Neural cell (in vitro differentiated cells): ENCODE measurements around the gene HECW1. TPM values are rescaled to one million over a fixed set of nuclear protein-coding genes. Genes with fewer than 3 reads are reported as not detected.

ENCODE experiments used
- H2AFZ ChIP-seq: fragments of 200-600, 300-800 bp; sonication (generic), shearing (Covaris generic); 2 replicates; pipeline ENCODE4 v1.6.0; 2014; ENCODE audit warnings: low read depth, mild to moderate bottlenecking, antibody characterized with exemption, low read length, moderate library complexity
- H3F3A ChIP-seq: fragments of 200-600 bp; shearing (Covaris generic); 2 replicates; pipeline ENCODE4 v1.6.1; 2016; ENCODE audit warnings: mild to moderate bottlenecking, moderate library complexity, mixed read lengths, antibody characterized with exemption, low read length; ENCODE audit not compliant: insufficient read depth, poor library complexity, severe bottlenecking
- H3K27ac ChIP-seq: fragments of 200-600, 300-800 bp; sonication (generic), shearing (Covaris generic); 2 replicates; pipeline ENCODE4 v1.5.1; 2014; ENCODE audit warnings: mild to moderate bottlenecking, low read length, moderate library complexity
- H3K27me3 ChIP-seq: fragments of 300-800, 200-600 bp; sonication (generic), shearing (Covaris generic); 2 replicates; pipeline ENCODE4 v1.6.0; 2014; ENCODE audit warnings: mild to moderate bottlenecking, low read depth, low read length, moderate library complexity; ENCODE audit not compliant: insufficient read depth
- H3K36me3 ChIP-seq: fragments of 300-800, 200-600 bp; sonication (generic), shearing (Covaris generic); 2 replicates; pipeline ENCODE4 v1.5.1; 2014; ENCODE audit warnings: mild to moderate bottlenecking, antibody characterized with exemption, low read length, moderate library complexity; ENCODE audit not compliant: insufficient read depth
- H3K4me2 ChIP-seq: fragments of 300-800, 200-600 bp; sonication (generic), shearing (Covaris generic); 2 replicates; pipeline ENCODE4 v1.6.0; 2014; ENCODE audit warnings: mild to moderate bottlenecking, low read length
- H3K4me3 ChIP-seq: fragments of 300-800, 200-600 bp; sonication (generic), shearing (Covaris generic); 2 replicates; pipeline ENCODE4 v1.5.1; 2014; ENCODE audit warnings: mild to moderate bottlenecking, low read length, moderate library complexity
- H3K79me2 ChIP-seq: fragments of 200-600 bp; shearing (Covaris generic); replicated peaks from 2 replicates; pipeline ENCODE4 v1.6.0; 2014; ENCODE audit warnings: mild to moderate bottlenecking, low read length, moderate library complexity; ENCODE audit not compliant: insufficient read depth
- H3K9ac ChIP-seq: fragments of 300-800, 200-600 bp; sonication (generic), shearing (Covaris generic); 2 replicates; pipeline ENCODE4 v1.6.1; 2016; ENCODE audit warnings: mild to moderate bottlenecking, low read length, mixed read lengths
- H3K9me2 ChIP-seq: fragments of 200-600 bp; shearing (Covaris generic); 2 replicates; pipeline ENCODE4 v1.6.1; 2016; ENCODE audit warnings: mild to moderate bottlenecking, low read length, mixed read lengths; ENCODE audit not compliant: insufficient read depth
- H3K9me3 ChIP-seq: fragments of 200-600, 300-800 bp; sonication (generic), shearing (Covaris generic); 2 replicates; pipeline ENCODE4 v1.6.1; 2016; ENCODE audit warnings: mild to moderate bottlenecking, mixed run types, low read length, moderate library complexity, mixed read lengths
- H4K20me1 ChIP-seq: fragments of 200-600 bp; shearing (Covaris generic); 2 replicates; pipeline ENCODE4 v1.6.1; 2016; ENCODE audit warnings: mild to moderate bottlenecking, mixed run types; ENCODE audit not compliant: insufficient read depth
- EP300 ChIP-seq: fragments of 450-650 bp; conservative IDR thresholded peaks from 2 replicates; pipeline ENCODE4 v1.6.1; 2014; ENCODE audit warnings: antibody characterized with exemption, mild to moderate bottlenecking, moderate library complexity; ENCODE audit not compliant: poor library complexity, severe bottlenecking
- EZH2 ChIP-seq: fragments of 200-600, 300-800 bp; shearing (Covaris generic), sonication (generic); IDR thresholded peaks from 2 replicates; pipeline ENCODE4 v1.6.1; 2014; ENCODE audit warnings: antibody characterized with exemption, low read length, borderline replicate concordance, mild to moderate bottlenecking; ENCODE audit not compliant: insufficient read depth, poor library complexity, severe bottlenecking
- MXI1 ChIP-seq: fragments of 450-650 bp; conservative IDR thresholded peaks from 2 replicates; pipeline ENCODE4 v1.6.1; 2014; ENCODE audit warnings: antibody characterized with exemption, mild to moderate bottlenecking; ENCODE audit not compliant: poor library complexity, severe bottlenecking
- POLR2AphosphoS5 ChIP-seq: IDR thresholded peaks from 2 replicates; pipeline ENCODE4 v1.6.1; 2012
- RAD21 ChIP-seq: fragments of 450-650 bp; conservative IDR thresholded peaks from 2 replicates; pipeline ENCODE4 v1.6.1; 2014; ENCODE audit warnings: antibody characterized with exemption, mild to moderate bottlenecking, moderate library complexity
- SMC3 ChIP-seq: fragments of 450-650 bp; conservative IDR thresholded peaks from 2 replicates; pipeline ENCODE4 v1.6.1; 2014; ENCODE audit warnings: antibody characterized with exemption, mild to moderate bottlenecking, moderate library complexity; ENCODE audit not compliant: poor library complexity
- TAF1 ChIP-seq: IDR thresholded peaks from 2 replicates; pipeline ENCODE4 v1.6.1; 2012; ENCODE audit warnings: low read depth
- polyA plus RNA-seq: library from polyadenylated mRNA; depleted of rRNA; stranded (reverse); fragments of >200 nt; gene quantifications from 2 replicates; pipeline ENCODE4 v1.2.3, GENCODE V29; 2014
- TF ChIP-seq, protein P1 (sequence below): fragments of 450-650 bp; IDR thresholded peaks from 2 replicates; pipeline ENCODE4 v1.5.1; 2014; ENCODE audit warnings: antibody characterized with exemption, mild to moderate bottlenecking, moderate library complexity; ENCODE audit not compliant: poor library complexity, severe bottlenecking
- TF ChIP-seq, protein P2 (sequence below): IDR thresholded peaks from 2 replicates; pipeline ENCODE4 v1.6.1; 2012; ENCODE audit warnings: borderline replicate concordance

The HECW1 gene
- polyA plus RNA-seq, 1 donor from 2014 or later, result 13.8 TPM

DNA sequence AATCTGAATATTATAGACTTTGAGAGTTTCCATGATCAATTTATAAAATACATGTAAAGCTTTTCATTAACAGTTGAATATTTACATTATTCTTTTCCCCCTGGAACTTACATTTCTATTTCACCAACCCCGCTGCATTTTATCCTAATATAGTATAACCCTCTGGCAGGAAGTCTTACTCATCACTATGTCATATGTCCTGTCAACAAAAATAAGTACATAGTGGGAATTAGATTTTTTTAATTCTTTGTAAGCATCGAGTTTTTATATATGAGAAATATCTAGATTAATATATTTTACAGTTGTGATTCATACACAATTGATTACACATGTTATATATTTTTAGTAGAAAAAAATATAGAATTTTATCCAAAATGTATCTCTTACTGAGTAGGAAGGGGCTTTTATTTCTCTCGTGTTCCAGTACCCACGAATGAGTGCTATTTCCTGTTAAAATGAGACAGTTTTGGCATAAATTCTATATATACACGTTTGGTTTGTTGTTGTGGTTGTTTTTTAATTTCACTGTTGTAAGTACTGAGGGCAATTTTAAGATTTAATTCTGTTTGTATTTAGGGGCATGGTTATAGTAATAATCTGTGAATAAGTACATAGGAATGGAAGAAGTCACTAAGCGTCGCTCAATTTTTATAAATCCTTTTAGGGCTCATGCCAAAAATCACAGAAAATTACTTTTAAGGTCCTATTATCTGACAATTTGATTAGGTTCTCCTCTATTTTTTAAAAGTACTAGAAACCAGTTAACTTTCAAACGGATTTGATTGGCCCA is 87.1 kb downstream of the HECW1 start:
- no peaks in the 10 kb centered on the region for H3K79me2 ChIP-seq
- H3K27me3 ChIP-seq, result no peaks in the 10 kb centered on the region
- H3K9me3 ChIP-seq, result no peaks in the 10 kb centered on the region
- H4K20me1 ChIP-seq, result no peaks in the 10 kb centered on the region
- no peak overlapping the region for H3K4me2 ChIP-seq
- no peak overlapping the region for H3K4me3 ChIP-seq
- TF ChIP-seq RAD21 (no peak), POLR2AphosphoS5 (no peak), EP300 (no peak), MXI1 (no peak), SMC3 (no peak), EZH2 (no peak), TAF1 (no peak)
- TF ChIP-seq, protein P1, sequence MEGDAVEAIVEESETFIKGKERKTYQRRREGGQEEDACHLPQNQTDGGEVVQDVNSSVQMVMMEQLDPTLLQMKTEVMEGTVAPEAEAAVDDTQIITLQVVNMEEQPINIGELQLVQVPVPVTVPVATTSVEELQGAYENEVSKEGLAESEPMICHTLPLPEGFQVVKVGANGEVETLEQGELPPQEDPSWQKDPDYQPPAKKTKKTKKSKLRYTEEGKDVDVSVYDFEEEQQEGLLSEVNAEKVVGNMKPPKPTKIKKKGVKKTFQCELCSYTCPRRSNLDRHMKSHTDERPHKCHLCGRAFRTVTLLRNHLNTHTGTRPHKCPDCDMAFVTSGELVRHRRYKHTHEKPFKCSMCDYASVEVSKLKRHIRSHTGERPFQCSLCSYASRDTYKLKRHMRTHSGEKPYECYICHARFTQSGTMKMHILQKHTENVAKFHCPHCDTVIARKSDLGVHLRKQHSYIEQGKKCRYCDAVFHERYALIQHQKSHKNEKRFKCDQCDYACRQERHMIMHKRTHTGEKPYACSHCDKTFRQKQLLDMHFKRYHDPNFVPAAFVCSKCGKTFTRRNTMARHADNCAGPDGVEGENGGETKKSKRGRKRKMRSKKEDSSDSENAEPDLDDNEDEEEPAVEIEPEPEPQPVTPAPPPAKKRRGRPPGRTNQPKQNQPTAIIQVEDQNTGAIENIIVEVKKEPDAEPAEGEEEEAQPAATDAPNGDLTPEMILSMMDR, result no peak
- TF ChIP-seq, protein P2, sequence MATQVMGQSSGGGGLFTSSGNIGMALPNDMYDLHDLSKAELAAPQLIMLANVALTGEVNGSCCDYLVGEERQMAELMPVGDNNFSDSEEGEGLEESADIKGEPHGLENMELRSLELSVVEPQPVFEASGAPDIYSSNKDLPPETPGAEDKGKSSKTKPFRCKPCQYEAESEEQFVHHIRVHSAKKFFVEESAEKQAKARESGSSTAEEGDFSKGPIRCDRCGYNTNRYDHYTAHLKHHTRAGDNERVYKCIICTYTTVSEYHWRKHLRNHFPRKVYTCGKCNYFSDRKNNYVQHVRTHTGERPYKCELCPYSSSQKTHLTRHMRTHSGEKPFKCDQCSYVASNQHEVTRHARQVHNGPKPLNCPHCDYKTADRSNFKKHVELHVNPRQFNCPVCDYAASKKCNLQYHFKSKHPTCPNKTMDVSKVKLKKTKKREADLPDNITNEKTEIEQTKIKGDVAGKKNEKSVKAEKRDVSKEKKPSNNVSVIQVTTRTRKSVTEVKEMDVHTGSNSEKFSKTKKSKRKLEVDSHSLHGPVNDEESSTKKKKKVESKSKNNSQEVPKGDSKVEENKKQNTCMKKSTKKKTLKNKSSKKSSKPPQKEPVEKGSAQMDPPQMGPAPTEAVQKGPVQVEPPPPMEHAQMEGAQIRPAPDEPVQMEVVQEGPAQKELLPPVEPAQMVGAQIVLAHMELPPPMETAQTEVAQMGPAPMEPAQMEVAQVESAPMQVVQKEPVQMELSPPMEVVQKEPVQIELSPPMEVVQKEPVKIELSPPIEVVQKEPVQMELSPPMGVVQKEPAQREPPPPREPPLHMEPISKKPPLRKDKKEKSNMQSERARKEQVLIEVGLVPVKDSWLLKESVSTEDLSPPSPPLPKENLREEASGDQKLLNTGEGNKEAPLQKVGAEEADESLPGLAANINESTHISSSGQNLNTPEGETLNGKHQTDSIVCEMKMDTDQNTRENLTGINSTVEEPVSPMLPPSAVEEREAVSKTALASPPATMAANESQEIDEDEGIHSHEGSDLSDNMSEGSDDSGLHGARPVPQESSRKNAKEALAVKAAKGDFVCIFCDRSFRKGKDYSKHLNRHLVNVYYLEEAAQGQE, result no peak
- no peaks in the 10 kb centered on the region for H3F3A ChIP-seq
- no peak overlapping the region for H3K27ac ChIP-seq
- no peak overlapping the region for H2AFZ ChIP-seq
- H3K36me3 ChIP-seq, result no peaks in the 10 kb centered on the region
- H3K9ac ChIP-seq, result no peak overlapping the region
- no peaks in the 10 kb centered on the region for H3K9me2 ChIP-seq

DNA sequence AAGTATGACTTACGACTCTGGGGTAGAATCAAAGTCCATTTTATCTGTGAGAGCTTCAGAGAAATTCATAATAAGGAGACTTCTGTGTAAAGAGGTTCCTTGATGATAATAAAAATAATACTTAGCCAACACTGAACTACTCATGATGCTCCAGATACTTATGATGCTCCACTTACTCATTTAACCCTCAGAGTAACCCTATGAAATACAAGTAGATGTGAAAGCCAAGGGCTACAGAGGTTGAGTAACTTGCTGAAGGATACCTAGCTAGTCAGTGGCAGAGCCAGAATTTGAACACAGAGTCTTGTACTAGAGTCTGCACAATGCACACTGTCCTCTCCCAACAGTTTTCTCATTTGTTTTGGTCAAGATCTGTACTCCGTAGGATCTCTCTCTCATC is 89.5 kb downstream of the HECW1 start:
- Histone ChIP-seq H3K27me3 (no peaks in the 10 kb centered on the region), H3K9me3 (no peaks in the 10 kb centered on the region), H3K79me2 (no peaks in the 10 kb centered on the region), H3K4me3 (no peak overlapping the region), H3K36me3 (no peaks in the 10 kb centered on the region), H2AFZ (no peak overlapping the region), H3K4me2 (no peak overlapping the region), H3K9me2 (no peaks in the 10 kb centered on the region), H4K20me1 (no peaks in the 10 kb centered on the region), H3K9ac (no peak overlapping the region), H3K27ac (no peak overlapping the region), H3F3A (no peaks in the 10 kb centered on the region)
- TF ChIP-seq POLR2AphosphoS5, result no peak
- TF ChIP-seq MXI1, result no peak
- no peak for TF ChIP-seq TAF1
